ENCODE data around the gene GKN1.
A peak's percentile ranks its signal among the peaks of the same experiment; 100 is the strongest.

Gene GKN1

GRCh38 chr2:69012310-69013141, 38.1 kb downstream of the GKN1 start:
- CTCF ChIA-PET = interaction anchor here (0.6 to 3.1 kb wide), 25 partner anchors 8 to 1551 kb away, joined by 3 to 25 read pairs (median 3); no protein-coding TSS in a partner anchor
- POLR2A ChIA-PET = interaction anchor here (0.6 to 0.9 kb wide), 5 partner anchors 210 to 1447 kb away, joined by 3 to 9 read pairs (median 4); no protein-coding TSS in a partner anchor
- H3K36me3 ChIP-seq (ENCODE audit: control insufficient read depth in 2 of 2, insufficient read depth in 1 of 2, low read length in 2 of 2) = no peaks in the 10 kb centered on the region
- no peaks in the 10 kb centered on the region for H3K9me3 ChIP-seq (ENCODE audit: control insufficient read depth, insufficient read depth, low read depth, low read length)
- H3K27ac ChIP-seq (ENCODE audit: extremely low read depth, low read depth, low read length) = peak overlapping the region; percentile 70; the same call in 1 of the 2 replicates
- H3K4me3 ChIP-seq (ENCODE audit: low read depth, low read length) = peak overlapping the region; percentile 92
- H3K4me1 ChIP-seq (ENCODE audit: control insufficient read depth, insufficient read depth, low read length) = no peaks in the 10 kb centered on the region
- TF ChIP-seq WT1 (tag by site-specific recombination; IDR thresholded peaks at IDR 0.05) = 0 out of 2 replicates have a peak, but pooled peaks have one; percentile 12
- no peak for TF ChIP-seq ZNF302 (tag by site-specific recombination; IDR thresholded peaks at IDR 0.05; ENCODE audit: low read depth)
- TF ChIP-seq ZNF658 (tag by site-specific recombination; IDR thresholded peaks at IDR 0.05) = no peak
- TF ChIP-seq ZNF654 (tag by site-specific recombination; IDR thresholded peaks at IDR 0.05; ENCODE audit: low read depth) = peak; percentile 80
- TF ChIP-seq ZNF398 (tag by site-specific recombination; IDR thresholded peaks at IDR 0.05) = peak; percentile 84
- no peak for TF ChIP-seq ZNF23 (tag by site-specific recombination; IDR thresholded peaks at IDR 0.05; ENCODE audit: borderline replicate concordance)
- no peak for TF ChIP-seq BCL6B (tag by site-specific recombination; IDR thresholded peaks at IDR 0.05)
- TF ChIP-seq EGR2 (tag by site-specific recombination; IDR thresholded peaks at IDR 0.05; ENCODE audit: low read depth) = peak; percentile 79
- TF ChIP-seq ZBTB7A (tag by site-specific recombination; IDR thresholded peaks at IDR 0.05; ENCODE audit: low read depth) = 0 out of 2 replicates have a peak, but pooled peaks have one; percentile 41
- no peak for TF ChIP-seq ZBTB10 (tag by site-specific recombination; IDR thresholded peaks at IDR 0.05)
- TF ChIP-seq CTCF (tag by site-specific recombination; IDR thresholded peaks at IDR 0.05) = peak; percentile 78
- TF ChIP-seq ZNF692 (tag by site-specific recombination; IDR thresholded peaks at IDR 0.05) = peak; percentile 31; the same call in 1 of the 2 replicates
- TF ChIP-seq GLIS2 (tag by site-specific recombination; IDR thresholded peaks at IDR 0.05) = 0 out of 2 replicates have a peak, but pooled peaks have one; percentile 17
- no peak for TF ChIP-seq BCL11A (tag by site-specific recombination; IDR thresholded peaks at IDR 0.05; ENCODE audit: low read depth)
- no peak for TF ChIP-seq ZNF837 (tag by site-specific recombination; IDR thresholded peaks at IDR 0.05)
- no peak for TF ChIP-seq ZNF518A (tag by site-specific recombination; conservative IDR thresholded peaks at IDR 0.05; ENCODE audit: low read depth)
- TF ChIP-seq ZNF514 (tag by site-specific recombination; IDR thresholded peaks at IDR 0.05) = no peak

All from HEK293 (cell line).